A549 (cell line): ENCODE data around the gene ITGB3.

ENCODE experiments used
- CEBPB ChIP-seq, 2 experiments: fragments of >200 bp in 1 of 2; sonication (Bioruptor Twin) in 1 of 2; formaldehyde crosslinking in 1 of 2; IDR thresholded peaks; 2 replicates each; pipeline ENCODE4 v1.6.1; 2012 to 2016
- CHD4 ChIP-seq: fragments of 200-600 bp; sonication (generic); IDR thresholded peaks from 2 replicates; pipeline ENCODE4 v1.6.1; 2016; ENCODE audit warnings: antibody characterized with exemption, mild to moderate bottlenecking, borderline replicate concordance
- EHMT2 ChIP-seq: fragments of 200-600 bp; sonication (generic); IDR thresholded peaks from 2 replicates; pipeline ENCODE4 v1.6.1; 2016; ENCODE audit warnings: antibody characterized with exemption, low read depth, mild to moderate bottlenecking, moderate library complexity
- JUN ChIP-seq, 2 experiments: fragments of >200 bp; sonication (Bioruptor Twin); formaldehyde crosslinking; IDR thresholded peaks; 2 replicates in 1 of 2; 3 replicates in 1 of 2; pipeline ENCODE4 v1.6.1; 2016 to 2017
- MAX ChIP-seq: IDR thresholded peaks from 2 replicates; pipeline ENCODE4 v1.6.1; 2012
- POLR2A ChIP-seq: IDR thresholded peaks from 2 replicates; pipeline ENCODE4 v1.6.1; 2012; ENCODE audit warnings: mild to moderate bottlenecking, low read length
- RFX5 ChIP-seq: fragments of 450-650 bp; IDR thresholded peaks from 2 replicates; pipeline ENCODE4 v1.7.1; 2014; ENCODE audit warnings: antibody characterized with exemption, mild to moderate bottlenecking, moderate library complexity
- TP53 ChIP-seq: fragments of 250-450 bp; sonication (Bioruptor Pico); IDR thresholded peaks from 2 replicates; pipeline ENCODE4 v1.5.0; 2021; ENCODE audit warnings: mild to moderate bottlenecking, moderate library complexity
- ZC3H11A ChIP-seq: fragments of 450-650 bp; IDR thresholded peaks from 2 replicates; pipeline ENCODE4 v1.6.1; 2014; ENCODE audit warnings: antibody characterized with exemption, mild to moderate bottlenecking
- ZNF302 ChIP-seq: fragments of 250-450 bp; sonication (Bioruptor Pico); IDR thresholded peaks from 2 replicates; pipeline ENCODE4 v1.9.0; 2021; ENCODE audit warnings: inconsistent platforms, mild to moderate bottlenecking, moderate library complexity
- TF ChIP-seq, protein P1 (sequence below): fragments of >200 bp; sonication (Bioruptor Twin); formaldehyde crosslinking; IDR thresholded peaks from 3 replicates; pipeline ENCODE4 v1.5.1; 2016
- TF ChIP-seq, protein P2 (sequence below): fragments of 250-450 bp; sonication (Bioruptor Pico); IDR thresholded peaks from 2 replicates; pipeline ENCODE4 v1.5.0; 2021; ENCODE audit warnings: mild to moderate bottlenecking, moderate library complexity, borderline replicate concordance

DNA sequence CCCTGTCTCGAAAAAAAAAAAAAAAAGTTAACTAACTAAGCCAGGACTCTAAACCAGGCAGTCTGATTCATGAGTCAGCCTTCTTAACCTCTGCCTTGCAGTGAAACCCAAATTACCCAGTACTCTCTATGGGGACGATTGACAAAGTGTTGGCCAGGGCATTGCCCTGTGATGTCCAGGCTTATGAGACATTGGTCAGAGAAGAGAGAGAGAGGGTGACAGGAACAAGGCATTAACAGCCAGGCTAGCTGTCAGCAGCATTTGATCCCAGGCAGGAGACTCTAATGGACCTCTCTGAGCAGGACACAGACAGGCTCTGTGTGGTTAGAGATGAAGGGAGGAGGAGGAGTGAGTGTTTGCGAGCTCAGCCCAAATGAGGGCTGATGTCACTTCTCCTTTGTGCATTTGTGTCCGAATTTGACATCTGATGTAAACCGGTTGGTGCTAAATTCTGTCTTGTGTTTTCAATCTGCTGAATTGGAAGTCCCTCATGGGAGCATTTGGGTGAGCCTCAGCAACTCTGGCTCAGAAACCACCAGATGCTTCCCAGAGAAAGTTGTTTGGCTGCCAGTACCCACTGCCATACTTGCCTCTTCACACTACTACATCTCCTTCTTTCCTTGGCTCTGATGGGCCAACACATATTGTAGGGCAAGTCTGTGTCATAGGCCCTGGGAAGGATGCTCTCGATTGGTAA lies 48.8 kb upstream of the ITGB3 start:
- TF ChIP-seq, protein P1, sequence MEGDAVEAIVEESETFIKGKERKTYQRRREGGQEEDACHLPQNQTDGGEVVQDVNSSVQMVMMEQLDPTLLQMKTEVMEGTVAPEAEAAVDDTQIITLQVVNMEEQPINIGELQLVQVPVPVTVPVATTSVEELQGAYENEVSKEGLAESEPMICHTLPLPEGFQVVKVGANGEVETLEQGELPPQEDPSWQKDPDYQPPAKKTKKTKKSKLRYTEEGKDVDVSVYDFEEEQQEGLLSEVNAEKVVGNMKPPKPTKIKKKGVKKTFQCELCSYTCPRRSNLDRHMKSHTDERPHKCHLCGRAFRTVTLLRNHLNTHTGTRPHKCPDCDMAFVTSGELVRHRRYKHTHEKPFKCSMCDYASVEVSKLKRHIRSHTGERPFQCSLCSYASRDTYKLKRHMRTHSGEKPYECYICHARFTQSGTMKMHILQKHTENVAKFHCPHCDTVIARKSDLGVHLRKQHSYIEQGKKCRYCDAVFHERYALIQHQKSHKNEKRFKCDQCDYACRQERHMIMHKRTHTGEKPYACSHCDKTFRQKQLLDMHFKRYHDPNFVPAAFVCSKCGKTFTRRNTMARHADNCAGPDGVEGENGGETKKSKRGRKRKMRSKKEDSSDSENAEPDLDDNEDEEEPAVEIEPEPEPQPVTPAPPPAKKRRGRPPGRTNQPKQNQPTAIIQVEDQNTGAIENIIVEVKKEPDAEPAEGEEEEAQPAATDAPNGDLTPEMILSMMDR = no peak
- TF ChIP-seq POLR2A = no peak
- no peak for TF ChIP-seq CHD4
- no peak for TF ChIP-seq CEBPB (IDR thresholded peaks at IDR 0.05)
- TF ChIP-seq MAX = no peak
- no peak for TF ChIP-seq TP53 (CRISPR knock-in tag)
- no peak for TF ChIP-seq RFX5
- TF ChIP-seq ZC3H11A = no peak
- TF ChIP-seq, protein P2, sequence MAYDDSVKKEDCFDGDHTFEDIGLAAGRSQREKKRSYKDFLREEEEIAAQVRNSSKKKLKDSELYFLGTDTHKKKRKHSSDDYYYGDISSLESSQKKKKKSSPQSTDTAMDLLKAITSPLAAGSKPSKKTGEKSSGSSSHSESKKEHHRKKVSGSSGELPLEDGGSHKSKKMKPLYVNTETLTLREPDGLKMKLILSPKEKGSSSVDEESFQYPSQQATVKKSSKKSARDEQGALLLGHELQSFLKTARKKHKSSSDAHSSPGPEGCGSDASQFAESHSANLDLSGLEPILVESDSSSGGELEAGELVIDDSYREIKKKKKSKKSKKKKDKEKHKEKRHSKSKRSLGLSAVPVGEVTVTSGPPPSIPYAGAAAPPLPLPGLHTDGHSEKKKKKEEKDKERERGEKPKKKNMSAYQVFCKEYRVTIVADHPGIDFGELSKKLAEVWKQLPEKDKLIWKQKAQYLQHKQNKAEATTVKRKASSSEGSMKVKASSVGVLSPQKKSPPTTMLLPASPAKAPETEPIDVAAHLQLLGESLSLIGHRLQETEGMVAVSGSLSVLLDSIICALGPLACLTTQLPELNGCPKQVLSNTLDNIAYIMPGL = no peak
- no peak for TF ChIP-seq EHMT2
- TF ChIP-seq ZNF302 = no peak
- TF ChIP-seq JUN (IDR thresholded peaks at IDR 0.05) = no peak
